Measurements from ENCODE around the gene PCGF5.
"Not testable (repeated sequence)": the region's sequence is repeated elsewhere in the genome, so short reads cannot be mapped to it uniquely, and the experiment has no call there.

The PCGF5 gene

GRCh38 chr10:91210435-91210834 lies 10.0 kb upstream of the PCGF5 start:
- peak; percentile 97 for DNase-seq

- no peak for DNase-seq
These were observed 8.8 kb upstream of the PCGF5 start for GRCh38 chr10:91211675-91212074.

GRCh38 chr10:91214911-91215310 lies 5.6 kb upstream of the PCGF5 start:
- no peak for DNase-seq

GRCh38 chr10:91215384-91215783 lies 5.1 kb upstream of the PCGF5 start:
- DNase-seq: no peak

GRCh38 chr10:91219371-91220193 lies 881 bp upstream of the PCGF5 start:
- no peak for DNase-seq

- peak; percentile 31 for DNase-seq
These were observed 652 bp downstream of the PCGF5 start for GRCh38 chr10:91220954-91221675.

- DNase-seq: no peak
These were observed 5.6 kb downstream of the PCGF5 start for GRCh38 chr10:91226093-91226492.

GRCh38 chr10:91227576-91227975 lies 7.1 kb downstream of the PCGF5 start:
- no peak for DNase-seq

GRCh38 chr10:91229683-91230082 lies 9.2 kb downstream of the PCGF5 start:
- no peak for DNase-seq

GRCh38 chr10:91238191-91238590 lies 17.7 kb downstream of the PCGF5 start:
- no peak for DNase-seq

- no peak for DNase-seq
These were observed 19.3 kb downstream of the PCGF5 start for GRCh38 chr10:91239789-91240188.

- no peak for DNase-seq
These were observed 22.5 kb downstream of the PCGF5 start for GRCh38 chr10:91242940-91243339.

GRCh38 chr10:91247360-91248111 lies 27.1 kb downstream of the PCGF5 start:
- DNase-seq: no peak

- DNase-seq: no peak
These were observed 29.2 kb downstream of the PCGF5 start for GRCh38 chr10:91249700-91250099.

GRCh38 chr10:91250341-91250740 lies 29.9 kb downstream of the PCGF5 start:
- DNase-seq: no peak

GRCh38 chr10:91251430-91252056 lies 31.1 kb downstream of the PCGF5 start:
- peak; percentile 52 for DNase-seq

- no peak for DNase-seq
These were observed 32.8 kb downstream of the PCGF5 start for GRCh38 chr10:91253300-91253699.

- no peak for DNase-seq
These were observed 36.8 kb downstream of the PCGF5 start for GRCh38 chr10:91257310-91257709.

GRCh38 chr10:91260417-91260816 lies 40.0 kb downstream of the PCGF5 start:
- not testable (repeated sequence) for DNase-seq

GRCh38 chr10:91271886-91272285 lies 51.4 kb downstream of the PCGF5 start:
- DNase-seq: no peak

GRCh38 chr10:91284486-91285090 lies 64.1 kb downstream of the PCGF5 start:
- DNase-seq: no peak

GRCh38 chr10:91286572-91286971 lies 66.1 kb downstream of the PCGF5 start:
- no peak for DNase-seq

- DNase-seq: no peak
These were observed 66.8 kb downstream of the PCGF5 start for GRCh38 chr10:91287276-91287675.

All from NCI-H1436 (cell line).